ENCODE results near the gene NFKBIL1.

GRCh38 chr6:31538805-31539400, 8.5 kb upstream of the NFKBIL1 start:
- TF ChIP-seq ZBTB21 (CRISPR knock-in tag; IDR thresholded peaks at IDR 0.05; ENCODE audit: borderline replicate concordance): no peak
- no peak for TF ChIP-seq SP1 (CRISPR knock-in tag; conservative IDR thresholded peaks at IDR 0.05)
- no peak for TF ChIP-seq CTCF (IDR thresholded peaks at IDR 0.05)
- no peak for TF ChIP-seq PRRX2 (CRISPR knock-in tag; IDR thresholded peaks at IDR 0.05)
- no peak for TF ChIP-seq FOXJ3 (CRISPR knock-in tag; IDR thresholded peaks at IDR 0.05; ENCODE audit: borderline replicate concordance)
- TF ChIP-seq ZNF671 (CRISPR knock-in tag; IDR thresholded peaks at IDR 0.05): no peak
- TF ChIP-seq ATF3 (CRISPR knock-in tag; conservative IDR thresholded peaks at IDR 0.05): no peak
- TF ChIP-seq USF1 (CRISPR knock-in tag; IDR thresholded peaks at IDR 0.05): no peak
- no peak for TF ChIP-seq ESRRA (CRISPR knock-in tag; IDR thresholded peaks at IDR 0.05; ENCODE audit: borderline replicate concordance)
- TF ChIP-seq TEAD4 (CRISPR knock-in tag; IDR thresholded peaks at IDR 0.05): no peak
- no peak for TF ChIP-seq NR2C2 (CRISPR knock-in tag; IDR thresholded peaks at IDR 0.05)
- TF ChIP-seq NR3C1 (CRISPR knock-in tag; conservative IDR thresholded peaks at IDR 0.05; ENCODE audit: low read depth): no peak
- TF ChIP-seq ZNF263 (CRISPR knock-in tag; IDR thresholded peaks at IDR 0.05; ENCODE audit: low read depth): no peak
- TF ChIP-seq NR1H2 (CRISPR knock-in tag; IDR thresholded peaks at IDR 0.05): no peak
